ENCODE results near the gene IQCE.

GRCh38 chr7:2611922-2612321 lies 53.1 kb downstream of the IQCE start:
- TF ChIP-seq RBBP5 (conservative IDR thresholded peaks at IDR 0.05) (no peak), MTA3 (IDR thresholded peaks at IDR 0.05; ENCODE audit: borderline replicate concordance, low read length) (no peak), TARDBP (IDR thresholded peaks at IDR 0.05; ENCODE audit: borderline replicate concordance) (no peak), PBX3 (IDR thresholded peaks at IDR 0.05; ENCODE audit: insufficient replicate concordance, low read depth, low read length) (no peak), NFYA (IDR thresholded peaks at IDR 0.05; ENCODE audit: borderline replicate concordance, low read depth, low read length) (no peak), HDAC2 (IDR thresholded peaks at IDR 0.05) (no peak), ZBTB33 (IDR thresholded peaks at IDR 0.05) (no peak), POLR2A (IDR thresholded peaks at IDR 0.05; ENCODE audit: low read depth, low read length) (no peak), HDGF (IDR thresholded peaks at IDR 0.05) (no peak), NFYB (IDR thresholded peaks at IDR 0.05; ENCODE audit: insufficient read depth, low read depth, low read length) (no peak)
